SH-SY5Y (cell line): ENCODE measurements around the gene TIMM50.

ENCODE experiments used
- GATA2 ChIP-seq: IDR thresholded peaks from 2 replicates; pipeline ENCODE4 v1.6.1; 2011; ENCODE audit warnings: mild to moderate bottlenecking, low read depth, low read length
- GATA3 ChIP-seq: IDR thresholded peaks from 2 replicates; pipeline ENCODE4 v1.6.1; 2011; ENCODE audit warnings: low read depth, mild to moderate bottlenecking, low read length, moderate library complexity

GRCh38 chr19:39520541-39521484, 40.2 kb downstream of the TIMM50 start:
- TF ChIP-seq GATA3 (no peak), GATA2 (no peak)
